ENCODE results near the gene RAD51AP2.
"Not testable (repeated sequence)": the region's sequence is repeated elsewhere in the genome, so short reads cannot be mapped to it uniquely, and the experiment has no call there.

RAD51AP2 gene

GRCh38 chr2:17538022-17538843 lies 20.0 kb upstream of the RAD51AP2 start:
- DNase-seq (ENCODE audit: low spot score) = no peak

DNA sequence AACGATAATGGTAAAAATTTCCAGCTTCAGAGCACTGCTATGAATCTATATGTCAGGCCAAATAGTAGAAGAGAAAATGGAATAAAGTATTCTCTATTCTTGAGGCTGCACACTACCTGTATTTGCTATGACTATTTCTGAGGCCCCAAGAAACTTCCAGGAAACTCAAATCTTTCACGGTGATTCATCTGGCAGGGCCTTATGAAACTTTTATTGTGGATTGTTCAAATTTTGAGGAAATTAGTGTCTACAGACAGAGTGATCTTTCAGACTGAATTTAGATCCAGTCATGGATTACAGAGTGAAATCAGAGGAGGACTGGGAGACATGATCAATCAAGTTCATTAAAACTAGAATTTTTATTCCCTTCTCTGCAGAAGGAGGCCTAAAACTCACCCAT lies 18.2 kb upstream of the RAD51AP2 start:
- DNase-seq (ENCODE audit: low spot score) = no peak

- DNase-seq (ENCODE audit: low spot score) = no peak
Observed at GRCh38 chr2:17533546-17533945, 15.3 kb upstream of the RAD51AP2 start.

DNA sequence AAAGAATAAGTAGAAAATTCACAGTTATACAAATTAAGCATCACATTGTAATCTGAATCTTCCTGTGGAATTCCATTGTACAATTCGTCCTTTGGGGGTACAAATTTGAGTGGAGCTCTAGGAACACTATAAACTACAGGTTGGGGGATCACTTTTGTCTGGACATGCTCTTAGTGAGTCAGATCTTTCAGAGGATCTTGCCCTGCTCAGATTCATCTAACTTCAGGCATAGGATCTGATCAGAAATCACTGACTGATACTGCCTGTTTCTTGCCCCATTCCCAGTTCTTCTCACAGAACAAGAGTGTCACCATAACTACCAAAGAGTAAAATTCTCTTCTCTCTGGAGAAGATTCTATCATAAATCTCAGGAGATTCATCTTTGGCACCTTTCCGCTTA lies 11.5 kb upstream of the RAD51AP2 start:
- no peak for DNase-seq (ENCODE audit: low spot score)

DNA sequence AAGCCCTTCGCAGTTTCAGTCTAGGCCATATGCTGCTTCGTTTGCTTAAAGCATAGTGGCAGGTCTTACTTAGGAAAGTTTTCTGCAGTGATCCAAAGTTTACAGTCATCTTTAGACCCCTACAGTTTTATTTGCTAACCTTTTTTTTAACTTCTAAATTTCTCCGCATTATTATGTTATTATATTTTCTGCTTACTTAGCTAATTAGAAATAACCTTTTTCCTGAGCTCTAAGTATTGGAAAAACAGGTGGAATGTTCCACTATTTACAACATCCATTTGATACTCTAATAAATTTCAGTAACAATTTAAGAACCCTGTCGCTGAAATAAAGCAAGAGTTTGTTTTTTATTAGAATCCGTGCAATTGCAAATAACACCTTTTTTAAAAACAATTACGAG lies 4.1 kb upstream of the RAD51AP2 start:
- DNase-seq (ENCODE audit: low spot score) = no peak

- DNase-seq (ENCODE audit: low spot score) = no peak
Observed at GRCh38 chr2:17521621-17522020, 3.4 kb upstream of the RAD51AP2 start.

DNA sequence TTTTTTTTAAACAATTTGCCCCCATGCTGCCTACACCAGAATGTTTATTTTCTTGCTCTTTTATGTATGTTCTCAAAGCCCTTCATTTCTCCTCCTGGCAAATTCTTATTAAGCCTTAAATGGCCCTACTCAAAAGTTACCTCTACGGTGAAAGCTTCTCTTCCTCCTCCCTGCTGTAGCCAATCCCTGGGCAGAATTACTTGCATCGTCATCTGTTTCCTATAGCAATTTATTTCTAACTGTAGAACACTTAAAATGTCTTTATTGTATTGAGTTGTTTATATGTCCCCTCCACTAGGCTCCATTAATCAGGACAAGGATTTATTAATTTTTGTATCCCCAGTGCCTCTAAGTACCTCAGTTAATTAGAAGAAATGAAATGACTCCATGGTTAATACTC lies 2.5 kb upstream of the RAD51AP2 start:
- DNase-seq (ENCODE audit: low spot score) = no peak

DNA sequence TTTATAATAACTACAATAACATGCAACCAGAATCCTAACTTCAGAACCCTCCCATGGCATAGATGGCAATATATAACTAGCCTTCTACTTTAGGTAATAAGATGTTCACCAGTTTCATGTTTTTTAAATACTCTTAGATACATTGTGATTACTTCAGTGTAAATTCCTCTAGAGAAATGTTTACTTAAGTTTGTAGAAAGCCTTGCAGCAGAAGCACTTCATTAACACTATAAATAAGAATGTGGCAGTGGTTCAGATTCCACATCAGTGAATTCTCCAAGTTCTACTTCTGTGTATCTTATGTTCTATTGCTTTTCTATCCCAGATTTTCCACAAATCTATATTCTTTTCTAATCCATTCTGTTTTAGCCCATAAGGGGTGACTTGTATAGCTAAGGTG lies 1.2 kb upstream of the RAD51AP2 start:
- no peak for DNase-seq (ENCODE audit: low spot score)

DNA sequence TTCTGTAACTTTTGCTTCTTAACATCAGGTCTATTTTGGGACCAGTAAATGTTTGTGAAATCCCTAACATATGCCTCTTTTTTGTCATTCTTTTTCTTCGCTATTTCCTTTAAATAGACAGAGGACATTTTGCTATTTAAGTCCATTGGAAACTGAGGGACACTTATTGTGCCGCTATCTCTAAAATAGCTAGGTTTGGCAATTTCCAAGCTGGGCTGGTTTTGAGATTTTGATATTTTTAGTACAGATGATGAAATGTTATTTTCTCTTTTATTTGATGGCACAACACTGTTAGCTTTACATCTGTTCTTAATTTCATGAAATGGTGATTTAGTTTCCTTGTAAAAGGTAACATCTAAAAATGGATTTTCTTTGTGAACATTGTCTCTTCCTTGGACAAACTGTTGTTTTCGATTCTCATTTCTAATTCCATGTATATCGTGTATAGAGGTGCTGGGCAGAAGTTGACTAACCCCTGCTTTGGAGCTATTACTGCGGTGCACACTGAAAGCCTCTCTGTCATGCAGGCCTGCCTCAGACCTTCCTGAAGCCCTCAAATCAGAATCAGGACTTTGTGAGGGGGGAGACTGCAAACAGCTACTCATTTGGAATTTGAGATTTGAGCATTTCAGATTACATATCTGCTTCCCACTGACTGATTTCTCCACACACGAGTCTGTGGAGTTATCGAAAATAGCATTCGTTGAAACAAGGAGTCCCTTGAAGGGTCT lies 594 bp downstream of the RAD51AP2 start:
- no peak for DNase-seq (ENCODE audit: low spot score)

DNA sequence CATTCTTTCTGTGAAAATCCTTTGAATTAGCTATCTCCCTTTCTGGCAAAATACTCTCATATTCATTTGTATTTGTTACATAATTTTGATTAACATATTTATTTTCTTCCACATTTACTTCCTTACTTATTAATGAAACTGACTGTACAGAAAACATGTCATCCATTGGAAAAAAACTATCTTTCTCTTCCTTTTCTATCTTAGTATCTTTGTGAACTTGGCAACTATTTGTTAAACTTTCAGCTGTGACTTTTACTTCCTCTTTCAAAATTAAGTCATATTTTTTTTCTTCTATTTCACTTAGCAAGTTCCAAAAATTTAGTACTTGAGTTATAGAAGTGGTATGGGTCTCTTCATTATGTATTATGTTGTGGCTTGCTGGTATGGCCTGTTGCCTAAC lies 2.6 kb downstream of the RAD51AP2 start:
- DNase-seq (ENCODE audit: low spot score) = no peak

GRCh38 chr2:17506736-17507616 lies 11.3 kb downstream of the RAD51AP2 start:
- DNase-seq (ENCODE audit: low spot score) = no peak

GRCh38 chr2:17497718-17498117 lies 20.5 kb downstream of the RAD51AP2 start:
- no peak for DNase-seq (ENCODE audit: low spot score)

GRCh38 chr2:17495590-17495989 lies 22.6 kb downstream of the RAD51AP2 start:
- DNase-seq (ENCODE audit: low spot score) = no peak

GRCh38 chr2:17490165-17490564 lies 28.1 kb downstream of the RAD51AP2 start:
- not testable (repeated sequence) for DNase-seq (ENCODE audit: low spot score)

GRCh38 chr2:17488610-17489009 lies 29.6 kb downstream of the RAD51AP2 start:
- DNase-seq (ENCODE audit: low spot score) = not testable (repeated sequence)

GRCh38 chr2:17483496-17483895 lies 34.7 kb downstream of the RAD51AP2 start:
- no peak for DNase-seq (ENCODE audit: low spot score)

- no peak for DNase-seq (ENCODE audit: low spot score)
Observed at GRCh38 chr2:17482651-17483050, 35.6 kb downstream of the RAD51AP2 start.

- DNase-seq (ENCODE audit: low spot score) = no peak
Observed at GRCh38 chr2:17479875-17480274, 38.4 kb downstream of the RAD51AP2 start.

GRCh38 chr2:17476830-17477229 lies 41.4 kb downstream of the RAD51AP2 start:
- DNase-seq (ENCODE audit: low spot score) = no peak

GRCh38 chr2:17476064-17476463 lies 42.2 kb downstream of the RAD51AP2 start:
- no peak for DNase-seq (ENCODE audit: low spot score)

GRCh38 chr2:17475286-17475685 lies 43.0 kb downstream of the RAD51AP2 start:
- no peak for DNase-seq (ENCODE audit: low spot score)

DNA sequence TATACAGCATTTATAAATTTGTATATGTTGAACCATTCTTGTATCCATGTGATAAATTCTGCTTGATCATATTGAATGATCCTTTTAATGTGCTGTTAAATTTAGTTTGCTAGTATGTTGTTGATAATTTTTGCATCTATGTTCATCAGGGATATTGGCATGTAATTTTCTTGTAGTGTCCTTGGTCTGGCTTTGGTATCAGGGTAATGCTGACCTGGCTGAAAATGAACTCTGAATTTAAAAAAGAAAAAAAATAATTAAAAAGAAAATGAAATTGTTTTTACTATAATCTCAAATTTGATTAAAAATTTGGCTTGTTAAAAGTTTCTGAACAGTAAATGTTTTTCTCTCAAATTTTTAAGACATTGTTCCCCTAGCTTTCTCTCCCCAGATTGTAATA lies 46.3 kb downstream of the RAD51AP2 start:
- DNase-seq (ENCODE audit: low spot score) = no peak
